EL (cell line): Measurements from ENCODE around the gene NCAPD2.

Experiments
- DNase-seq: peaks from one replicate; pipeline ENCODE4 v3.0.0-alpha.2; 2016

Gene NCAPD2

GRCh38 chr12:6493497-6494257 lies at the start of gene NCAPD2:
Gene NCAPD2, plus strand, starts transcription at chr12:6494102. Its CDS starts 997 bp downstream, at chr12:6495099.
- peak; percentile 97 for DNase-seq

GRCh38 chr12:6444704-6445688 lies 48.9 kb upstream of the NCAPD2 start, which contains the start of gene CD27:
Gene CD27, plus strand, starts transcription at chr12:6444955. Its CDS starts 141 bp downstream, at chr12:6445096.
- no peak for DNase-seq

GRCh38 chr12:6450091-6450868 lies 43.6 kb upstream of the NCAPD2 start:
- DNase-seq = no peak

- no peak for DNase-seq
These were observed 43.0 kb upstream of the NCAPD2 start for GRCh38 chr12:6450869-6451347.

GRCh38 chr12:6451348-6452244 lies 42.3 kb upstream of the NCAPD2 start, which contains the start of gene TAPBPL:
Gene TAPBPL, plus strand, starts transcription at chr12:6452042. Its CDS starts 207 bp downstream, at chr12:6452249.
- DNase-seq = peak; percentile 85

GRCh38 chr12:6452245-6452943 lies 41.5 kb upstream of the NCAPD2 start:
- DNase-seq = no peak

GRCh38 chr12:6452944-6453630 lies 40.8 kb upstream of the NCAPD2 start:
- no peak for DNase-seq

- DNase-seq = no peak
These were observed 36.5 kb upstream of the NCAPD2 start for GRCh38 chr12:6457220-6457945.

- DNase-seq = no peak
These were observed 35.5 kb upstream of the NCAPD2 start for GRCh38 chr12:6458281-6459003.

- no peak for DNase-seq
These were observed 34.9 kb upstream of the NCAPD2 start for GRCh38 chr12:6459004-6459337.

GRCh38 chr12:6460751-6461371 lies 33.0 kb upstream of the NCAPD2 start:
- no peak for DNase-seq

GRCh38 chr12:6461401-6462233 lies 32.3 kb upstream of the NCAPD2 start:
- peak; percentile 34 for DNase-seq

- DNase-seq = no peak
These were observed 31.5 kb upstream of the NCAPD2 start for GRCh38 chr12:6462234-6462995.

GRCh38 chr12:6463216-6463615 lies 30.7 kb upstream of the NCAPD2 start:
- DNase-seq = no peak

GRCh38 chr12:6463858-6464257 lies 30.0 kb upstream of the NCAPD2 start:
- no peak for DNase-seq

- DNase-seq = no peak
These were observed 29.4 kb upstream of the NCAPD2 start for GRCh38 chr12:6464531-6464930.
